ENCODE data around the gene IQGAP1. TPM values are rescaled to one million over a fixed set of nuclear protein-coding genes. Genes with fewer than 3 reads are reported as not detected.
"Not testable (repeated sequence)": the region's sequence is repeated elsewhere in the genome, so short reads cannot be mapped to it uniquely, and the experiment has no call there.

The IQGAP1 gene
- polyA plus RNA-seq, 4 donors: 54.3 to 91.2 (median 69.8) TPM

GRCh38 chr15:90489944-90490343 lies 101.9 kb downstream of the IQGAP1 start:
- DNase-seq (no peak), FAIRE-seq (no peak)
- Histone ChIP-seq H3K9me3 (ENCODE audit: control insufficient read depth in 2 of 2, insufficient read depth in 1 of 2, low read depth in 1 of 2, low read length in 1 of 2) (no peaks in the 10 kb centered on the region), H3K4me3 (ENCODE audit: low read depth in 1 of 3, low read length in 3 of 3) (no peak overlapping the region), H3K36me3 (ENCODE audit: control insufficient read depth in 3 of 3, insufficient read depth in 2 of 3, low read depth in 1 of 3, low read length in 3 of 3) (peaks cover 26 to 51% (median 35%) of the 10 kb centered on the region in 3 donors), H3K4me1 (ENCODE audit: control insufficient read depth in 3 of 3, insufficient read depth in 2 of 3, low read depth in 1 of 3, low read length in 2 of 3) (no peaks in the 10 kb centered on the region), H3K27me3 (ENCODE audit: control insufficient read depth in 3 of 3, insufficient read depth in 3 of 3, low read length in 3 of 3) (no peaks in the 10 kb centered on the region), H3K27ac (ENCODE audit: low read depth in 1 of 3, low read length in 2 of 3) (no peak overlapping the region)
- 87 to 97% (median 93%) methylated on average over 2 of the region's 2 CpGs for WGBS, 3 donors

GRCh38 chr15:90493647-90494046 lies 105.6 kb downstream of the IQGAP1 start:
- Histone ChIP-seq H3K36me3 (ENCODE audit: control insufficient read depth in 3 of 3, insufficient read depth in 2 of 3, low read depth in 1 of 3, low read length in 3 of 3) (peaks cover 26 to 38% (median 34%) of the 10 kb centered on the region in 3 donors), H3K4me3 (ENCODE audit: low read depth in 1 of 3, low read length in 3 of 3) (no peak overlapping the region), H3K27ac (ENCODE audit: low read depth in 1 of 3, low read length in 2 of 3) (no peak overlapping the region), H3K27me3 (ENCODE audit: control insufficient read depth in 3 of 3, insufficient read depth in 3 of 3, low read length in 3 of 3) (no peaks in the 10 kb centered on the region), H3K9me3 (ENCODE audit: control insufficient read depth in 2 of 2, insufficient read depth in 1 of 2, low read depth in 1 of 2, low read length in 1 of 2) (no peaks in the 10 kb centered on the region), H3K4me1 (ENCODE audit: control insufficient read depth in 3 of 3, insufficient read depth in 2 of 3, low read depth in 1 of 3, low read length in 2 of 3) (no peaks in the 10 kb centered on the region)
- DNase-seq: no peak
- FAIRE-seq: no peak

- no peak for FAIRE-seq
- Histone ChIP-seq H3K4me1 (ENCODE audit: control insufficient read depth in 3 of 3, insufficient read depth in 2 of 3, low read depth in 1 of 3, low read length in 2 of 3) (no peaks in the 10 kb centered on the region), H3K9me3 (ENCODE audit: control insufficient read depth in 2 of 2, insufficient read depth in 1 of 2, low read depth in 1 of 2, low read length in 1 of 2) (no peaks in the 10 kb centered on the region), H3K4me3 (ENCODE audit: low read depth in 1 of 3, low read length in 3 of 3) (no peak overlapping the region), H3K27ac (ENCODE audit: low read depth in 1 of 3, low read length in 2 of 3) (no peak overlapping the region), H3K27me3 (ENCODE audit: control insufficient read depth in 3 of 3, insufficient read depth in 3 of 3, low read length in 3 of 3) (no peaks in the 10 kb centered on the region), H3K36me3 (ENCODE audit: control insufficient read depth in 3 of 3, insufficient read depth in 2 of 3, low read depth in 1 of 3, low read length in 3 of 3) (peaks cover 25 to 40% (median 31%) of the 10 kb centered on the region in 3 donors)
- 71 to 82% (median 81%) methylated on average over 3 of the region's 3 CpGs for WGBS, 3 donors
- DNase-seq: no peak
Observed at GRCh38 chr15:90495067-90495466, 107.0 kb downstream of the IQGAP1 start.

GRCh38 chr15:90496791-90497190 lies 108.7 kb downstream of the IQGAP1 start:
- peaks cover 18 to 32% (median 22%) of the 10 kb centered on the region in 3 donors for H3K36me3 ChIP-seq (ENCODE audit: control insufficient read depth in 3 of 3, insufficient read depth in 2 of 3, low read depth in 1 of 3, low read length in 3 of 3)
- no peak for FAIRE-seq

GRCh38 chr15:90497376-90497775 lies 109.3 kb downstream of the IQGAP1 start:
- Histone ChIP-seq H3K27ac (ENCODE audit: low read depth in 1 of 3, low read length in 2 of 3) (no peak overlapping the region), H3K9me3 (ENCODE audit: control insufficient read depth in 2 of 2, insufficient read depth in 1 of 2, low read depth in 1 of 2, low read length in 1 of 2) (no peaks in the 10 kb centered on the region), H3K4me1 (ENCODE audit: control insufficient read depth in 3 of 3, insufficient read depth in 2 of 3, low read depth in 1 of 3, low read length in 2 of 3) (no peaks in the 10 kb centered on the region), H3K4me3 (ENCODE audit: low read depth in 1 of 3, low read length in 3 of 3) (no peak overlapping the region), H3K27me3 (ENCODE audit: control insufficient read depth in 3 of 3, insufficient read depth in 3 of 3, low read length in 3 of 3) (no peaks in the 10 kb centered on the region), H3K36me3 (ENCODE audit: control insufficient read depth in 3 of 3, insufficient read depth in 2 of 3, low read depth in 1 of 3, low read length in 3 of 3) (peaks cover 14 to 27% (median 23%) of the 10 kb centered on the region in 3 donors)
- no peak for FAIRE-seq
- WGBS, 3 donors: 76 to 85% (median 79%) methylated on average over 3 of the region's 3 CpGs
- no peak for DNase-seq

More at GRCh38 chr15:90496791-90497190, 108.7 kb downstream of the IQGAP1 start:
- Histone ChIP-seq H3K27me3 (ENCODE audit: control insufficient read depth in 3 of 3, insufficient read depth in 3 of 3, low read length in 3 of 3) (no peaks in the 10 kb centered on the region), H3K4me1 (ENCODE audit: control insufficient read depth in 3 of 3, insufficient read depth in 2 of 3, low read depth in 1 of 3, low read length in 2 of 3) (no peaks in the 10 kb centered on the region), H3K27ac (ENCODE audit: low read depth in 1 of 3, low read length in 2 of 3) (no peak overlapping the region), H3K9me3 (ENCODE audit: control insufficient read depth in 2 of 2, insufficient read depth in 1 of 2, low read depth in 1 of 2, low read length in 1 of 2) (no peaks in the 10 kb centered on the region), H3K4me3 (ENCODE audit: low read depth in 1 of 3, low read length in 3 of 3) (no peak overlapping the region)
- DNase-seq: no peak
- WGBS, 3 donors: 59 to 78% (median 74%) methylated on average over 3 of the region's 3 CpGs

- WGBS, 3 donors: 64 to 80% (median 77%) methylated on average over 6 of the region's 6 CpGs
- Histone ChIP-seq H3K4me3 (ENCODE audit: low read depth in 1 of 3, low read length in 3 of 3) (no peak overlapping the region), H3K36me3 (ENCODE audit: control insufficient read depth in 3 of 3, insufficient read depth in 2 of 3, low read depth in 1 of 3, low read length in 3 of 3) (peaks cover 14 to 26% (median 26%) of the 10 kb centered on the region in 3 donors), H3K9me3 (ENCODE audit: control insufficient read depth in 2 of 2, insufficient read depth in 1 of 2, low read depth in 1 of 2, low read length in 1 of 2) (no peaks in the 10 kb centered on the region), H3K27ac (ENCODE audit: low read depth in 1 of 3, low read length in 2 of 3) (no peak overlapping the region), H3K4me1 (ENCODE audit: control insufficient read depth in 3 of 3, insufficient read depth in 2 of 3, low read depth in 1 of 3, low read length in 2 of 3) (no peaks in the 10 kb centered on the region), H3K27me3 (ENCODE audit: control insufficient read depth in 3 of 3, insufficient read depth in 3 of 3, low read length in 3 of 3) (no peaks in the 10 kb centered on the region)
- peak; percentile 36 to 64 for DNase-seq
- FAIRE-seq: no peak
Observed at GRCh38 chr15:90497912-90498311, 109.9 kb downstream of the IQGAP1 start.

GRCh38 chr15:90500171-90500570 lies 112.1 kb downstream of the IQGAP1 start:
- FAIRE-seq: no peak
- Histone ChIP-seq H3K27me3 (ENCODE audit: control insufficient read depth in 3 of 3, insufficient read depth in 3 of 3, low read length in 3 of 3) (no peaks in the 10 kb centered on the region), H3K4me1 (ENCODE audit: control insufficient read depth in 3 of 3, insufficient read depth in 2 of 3, low read depth in 1 of 3, low read length in 2 of 3) (no peaks in the 10 kb centered on the region), H3K36me3 (ENCODE audit: control insufficient read depth in 3 of 3, insufficient read depth in 2 of 3, low read depth in 1 of 3, low read length in 3 of 3) (peaks cover 11 to 26% (median 18%) of the 10 kb centered on the region in 3 donors), H3K4me3 (ENCODE audit: low read depth in 1 of 3, low read length in 3 of 3) (no peak overlapping the region), H3K27ac (ENCODE audit: low read depth in 1 of 3, low read length in 2 of 3) (no peak overlapping the region), H3K9me3 (ENCODE audit: control insufficient read depth in 2 of 2, insufficient read depth in 1 of 2, low read depth in 1 of 2, low read length in 1 of 2) (no peaks in the 10 kb centered on the region)
- 87 to 94% (median 90%) methylated on average over 2 of the region's 2 CpGs for WGBS, 3 donors
- no peak for DNase-seq

GRCh38 chr15:90501898-90502297 lies 113.9 kb downstream of the IQGAP1 start:
- H3K36me3 ChIP-seq (ENCODE audit: control insufficient read depth in 3 of 3, insufficient read depth in 2 of 3, low read depth in 1 of 3, low read length in 3 of 3): peaks cover 9 to 21% (median 15%) of the 10 kb centered on the region in 3 donors
- no peaks in the 10 kb centered on the region for H3K4me1 ChIP-seq (ENCODE audit: control insufficient read depth in 3 of 3, insufficient read depth in 2 of 3, low read depth in 1 of 3, low read length in 2 of 3)
- FAIRE-seq: no peak
- no peak for DNase-seq
- H3K27ac ChIP-seq (ENCODE audit: low read depth in 1 of 3, low read length in 2 of 3): no peak overlapping the region
- 70 to 82% (median 78%) methylated on average over 4 of the region's 4 CpGs for WGBS, 3 donors
- H3K9me3 ChIP-seq (ENCODE audit: control insufficient read depth in 2 of 2, insufficient read depth in 1 of 2, low read depth in 1 of 2, low read length in 1 of 2): no peaks in the 10 kb centered on the region
- no peaks in the 10 kb centered on the region for H3K27me3 ChIP-seq (ENCODE audit: control insufficient read depth in 3 of 3, insufficient read depth in 3 of 3, low read length in 3 of 3)
- H3K4me3 ChIP-seq (ENCODE audit: low read depth in 1 of 3, low read length in 3 of 3): no peak overlapping the region

GRCh38 chr15:90510781-90511180 lies 122.7 kb downstream of the IQGAP1 start:
- DNase-seq; H3K4me3 ChIP-seq (ENCODE audit: low read depth in 1 of 3, low read length in 3 of 3); H3K27me3 ChIP-seq (ENCODE audit: control insufficient read depth in 3 of 3, insufficient read depth in 3 of 3, low read length in 3 of 3); FAIRE-seq; H3K36me3 ChIP-seq (ENCODE audit: control insufficient read depth in 3 of 3, insufficient read depth in 2 of 3, low read depth in 1 of 3, low read length in 3 of 3); H3K4me1 ChIP-seq (ENCODE audit: control insufficient read depth in 3 of 3, insufficient read depth in 2 of 3, low read depth in 1 of 3, low read length in 2 of 3); H3K27ac ChIP-seq (ENCODE audit: low read depth in 1 of 3, low read length in 2 of 3): not testable (repeated sequence)
- WGBS, 3 donors: 93 to 98% (median 95%) methylated on average over 26 to 29 of the region's 29 CpGs
- peaks cover 0 to 20% of the 10 kb centered on the region in 2 donors for H3K9me3 ChIP-seq (ENCODE audit: control insufficient read depth in 2 of 2, insufficient read depth in 1 of 2, low read depth in 1 of 2, low read length in 1 of 2)
